NK-92 (cell line): ENCODE measurements around the gene SDE2.
A peak's percentile ranks its signal among the peaks of the same experiment; 100 is the strongest.

Experiments used
- DNase-seq: peaks from one replicate; lab custom pipeline; 2025; ENCODE audit not compliant: unreplicated experiment; lab: John Stamatoyannopoulos, UW

Gene SDE2

GRCh38 chr1:225999227-225999911 lies at the start of gene SDE2:
Gene SDE2, minus strand, starts transcription at chr1:225999343. Its CDS starts 31 bp downstream, at chr1:225999312.
- DNase-seq: peak; percentile 90

- no peak for DNase-seq
Measured at GRCh38 chr1:226048886-226049285, 49.7 kb upstream of the SDE2 start.

DNA sequence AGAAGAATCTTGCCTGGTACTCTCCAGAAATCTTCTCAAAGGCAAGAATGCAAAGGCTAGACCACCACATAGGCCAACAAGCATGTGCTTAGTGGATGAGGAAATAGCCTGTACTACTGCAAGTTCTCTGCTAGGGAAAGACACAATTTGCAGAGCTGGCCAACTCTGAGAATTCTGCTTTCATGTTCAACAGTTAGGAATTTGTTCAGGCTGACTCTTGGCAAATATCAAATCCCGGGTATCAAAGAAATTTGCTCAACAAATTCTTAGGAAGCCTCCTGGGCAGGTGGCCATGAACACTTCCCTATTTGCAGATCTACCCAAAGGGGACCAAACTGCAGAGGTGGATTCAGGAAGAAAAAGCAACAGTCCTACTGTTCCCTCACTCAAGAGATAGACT lies 48.4 kb upstream of the SDE2 start:
- DNase-seq: no peak

- DNase-seq: no peak
Measured at GRCh38 chr1:226046240-226046639, 47.1 kb upstream of the SDE2 start.

- DNase-seq: no peak
Measured at GRCh38 chr1:226044514-226045101, 45.5 kb upstream of the SDE2 start.

GRCh38 chr1:226041419-226041818 lies 42.3 kb upstream of the SDE2 start:
- DNase-seq: no peak

GRCh38 chr1:226038661-226039060 lies 39.5 kb upstream of the SDE2 start:
- no peak for DNase-seq

- DNase-seq: no peak
Measured at GRCh38 chr1:226035915-226036314, 36.8 kb upstream of the SDE2 start.

GRCh38 chr1:226034482-226034881 lies 35.3 kb upstream of the SDE2 start:
- no peak for DNase-seq

DNA sequence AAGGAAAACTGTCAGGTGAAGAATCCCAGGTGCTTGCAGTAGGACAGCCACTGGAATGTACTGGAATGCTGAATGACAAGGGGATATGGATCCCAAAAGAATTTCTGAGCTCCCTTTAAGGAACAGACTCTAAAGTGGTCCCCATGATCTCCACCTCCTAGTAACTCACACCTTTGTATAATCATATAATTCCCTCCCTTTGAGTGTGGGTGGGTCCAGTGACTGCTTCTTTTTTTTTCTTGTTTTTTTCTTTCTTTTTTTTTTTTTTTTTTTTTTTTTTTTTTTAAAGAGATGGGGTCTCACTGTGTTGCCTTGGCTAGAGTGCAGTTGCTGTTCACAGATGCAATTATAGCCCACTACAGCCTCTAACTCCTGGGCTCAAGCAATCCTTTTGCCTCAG lies 34.8 kb upstream of the SDE2 start:
- DNase-seq: no peak

DNA sequence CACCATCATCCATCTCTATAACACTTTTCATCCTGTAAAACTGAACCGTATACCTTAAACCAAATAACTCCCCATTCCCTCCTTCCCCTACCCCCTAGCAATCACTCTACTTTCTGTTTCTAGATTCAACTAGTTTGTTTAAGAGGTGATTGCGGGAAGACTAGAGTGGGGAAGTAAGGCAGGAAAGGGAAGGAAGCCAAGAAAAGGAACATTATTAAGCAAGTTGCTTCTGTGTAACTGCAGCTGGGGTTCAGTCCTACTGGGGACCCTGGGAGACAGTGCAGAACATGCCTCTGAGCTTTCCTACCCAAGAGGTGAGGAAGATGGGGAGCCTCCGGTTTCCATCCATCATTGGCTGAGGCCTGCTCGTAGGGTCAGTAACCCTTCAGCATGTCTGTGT lies 34.4 kb upstream of the SDE2 start:
- DNase-seq: no peak

- DNase-seq: no peak
Measured at GRCh38 chr1:226029568-226030225, 30.6 kb upstream of the SDE2 start.

- DNase-seq: no peak
Measured at GRCh38 chr1:226029093-226029496, 30.0 kb upstream of the SDE2 start.

GRCh38 chr1:226027538-226028217 lies 28.5 kb upstream of the SDE2 start:
- DNase-seq: no peak

- DNase-seq: no peak
Measured at GRCh38 chr1:226026833-226027232, 27.7 kb upstream of the SDE2 start.

- no peak for DNase-seq
Measured at GRCh38 chr1:226023735-226024134, 24.6 kb upstream of the SDE2 start.

GRCh38 chr1:226021801-226022200 lies 22.7 kb upstream of the SDE2 start:
- no peak for DNase-seq

DNA sequence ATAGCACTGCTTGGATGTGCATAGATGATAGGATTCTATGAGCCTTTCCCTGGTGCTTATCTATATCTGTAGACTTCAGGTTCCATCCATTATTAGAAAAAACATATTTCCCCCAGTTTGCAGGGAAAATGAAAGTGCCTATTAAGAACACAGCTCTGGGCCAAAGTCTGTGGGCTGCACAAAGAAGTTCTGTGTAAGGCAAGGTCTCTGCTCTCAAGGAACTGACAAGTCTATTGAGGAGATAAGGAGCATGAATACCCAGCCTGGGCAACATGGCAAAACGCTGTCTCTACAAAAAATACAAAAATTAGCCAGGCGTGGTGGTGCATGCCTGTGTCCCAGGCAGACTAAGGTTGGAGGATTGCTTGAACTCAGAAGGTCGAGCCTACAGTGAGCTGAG lies 22.3 kb upstream of the SDE2 start:
- DNase-seq: no peak

GRCh38 chr1:226019572-226019971 lies 20.4 kb upstream of the SDE2 start:
- DNase-seq: no peak

DNA sequence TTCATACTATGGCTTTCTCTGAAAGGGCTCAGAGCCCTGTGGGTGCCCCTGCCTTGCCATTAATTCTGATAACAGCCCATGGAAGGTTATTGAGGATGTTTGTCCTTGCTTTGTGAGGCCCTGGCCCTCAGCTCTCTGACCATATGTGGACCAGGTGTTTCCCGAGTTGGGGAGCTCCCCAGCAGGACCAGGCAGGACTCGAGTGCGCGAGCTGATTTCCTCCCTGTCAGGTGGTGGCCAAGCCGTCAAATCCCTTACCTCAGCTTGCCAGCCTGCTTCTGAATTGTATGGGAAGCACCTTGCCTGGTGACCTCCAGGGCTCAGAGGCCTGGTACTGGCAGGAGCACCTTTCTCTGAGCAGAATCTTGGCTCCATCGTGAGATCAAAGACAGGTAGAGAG lies 17.9 kb upstream of the SDE2 start:
- DNase-seq: no peak

- DNase-seq: no peak
Measured at GRCh38 chr1:226009650-226010044, 10.5 kb upstream of the SDE2 start.
